Thyroid gland (tissue), 4 donors: ENCODE measurements around the gene EPHA3.

Experiments
- CTCF ChIP-seq, 6 experiments: fragments of 200-600 bp in 3 of 6; fragments of 450-650 bp in 3 of 6; sonication (generic) in 3 of 6; IDR thresholded peaks; one replicate each; pipeline ENCODE4 v1.5.1; 2016 to 2019; ENCODE audit warnings: antibody characterized with exemption in 6 of 6, mild to moderate bottlenecking in 2 of 6, inconsistent platforms in 1 of 6, moderate library complexity in 1 of 6
- POLR2A ChIP-seq, 2 donors: fragments of 450-650 bp; IDR thresholded peaks; one replicate each; pipeline ENCODE4 v1.6.1; 2017; ENCODE audit warnings: antibody characterized with exemption in 2 of 2, mild to moderate bottlenecking in 2 of 2, moderate library complexity in 1 of 2

- TF ChIP-seq CTCF (IDR thresholded peaks at IDR 0.05) (no peak), POLR2A (IDR thresholded peaks at IDR 0.05) (no peak)
Measured at GRCh38 chr3:89261673-89262072, 154.3 kb downstream of the EPHA3 start.
